GM19239 (cell line): Measurements from ENCODE around the gene GATAD2A.
A peak's percentile ranks its signal among the peaks of the same experiment; 100 is the strongest.

Experiments
- DNase-seq: peaks from one replicate; pipeline ENCODE4 v3.0.0; 2011; ENCODE audit warnings: low spot score; ENCODE audit not compliant: insufficient read length
- FAIRE-seq: peaks from 2 replicates; lab custom pipeline; 2011; peaks lifted over from hg19 to GRCh38; lab: Jason Lieb, UNC

Gene GATAD2A

GRCh38 chr19:19420570-19421298, 15.3 kb downstream of the GATAD2A start:
- DNase-seq (no peak), FAIRE-seq (peak; percentile 4)

DNA sequence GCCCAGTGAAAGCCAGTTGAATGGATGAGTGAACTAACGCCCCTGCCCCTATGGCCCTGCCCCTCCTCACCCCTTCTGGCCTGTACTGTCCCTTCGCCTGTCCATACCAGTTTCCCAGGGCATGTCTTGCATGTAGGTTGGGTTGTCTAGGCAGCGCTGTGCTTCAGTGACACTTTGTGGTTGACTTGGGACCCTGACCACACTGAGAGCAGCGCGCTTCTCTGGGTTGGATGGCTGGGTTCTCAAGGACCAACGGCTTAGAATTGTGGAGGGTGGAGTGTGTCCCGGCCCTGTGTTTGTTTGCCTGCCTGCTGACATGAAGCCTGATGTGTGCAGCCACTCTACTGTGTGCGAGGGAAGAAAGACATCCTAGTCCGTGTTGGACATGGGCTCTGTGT, 15.8 kb downstream of the GATAD2A start:
- FAIRE-seq (no peak), DNase-seq (no peak)

GRCh38 chr19:19422156-19422555, 16.7 kb downstream of the GATAD2A start:
- DNase-seq (no peak), FAIRE-seq (no peak)

- FAIRE-seq (no peak), DNase-seq (no peak)
These were observed 17.8 kb downstream of the GATAD2A start for GRCh38 chr19:19423322-19423721.

- FAIRE-seq (no peak), DNase-seq (no peak)
These were observed 19.8 kb downstream of the GATAD2A start for GRCh38 chr19:19425170-19425875.

DNA sequence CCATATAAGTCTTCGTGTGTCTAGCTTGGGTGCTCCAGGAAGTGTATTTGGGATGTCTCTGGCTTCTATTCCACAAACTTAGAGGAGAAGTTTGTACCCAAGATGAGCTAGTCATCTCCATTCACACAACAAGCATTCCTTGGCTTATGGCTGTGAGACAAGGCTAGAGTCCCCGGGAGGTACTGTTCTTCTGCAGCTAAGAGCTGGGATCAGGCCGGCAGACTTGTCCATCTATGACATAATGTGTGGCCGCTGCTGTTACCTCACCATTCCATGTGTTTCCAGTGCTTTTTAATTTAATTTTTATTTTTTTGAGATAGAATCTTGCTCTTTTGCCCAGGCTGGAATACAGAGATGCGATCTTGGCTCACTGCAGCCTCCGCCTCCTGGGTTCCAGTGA, 20.7 kb downstream of the GATAD2A start:
- no peak for FAIRE-seq
- DNase-seq: no peak

- FAIRE-seq: no peak
- DNase-seq: no peak
These were observed 21.3 kb downstream of the GATAD2A start for GRCh38 chr19:19426799-19427198.

GRCh38 chr19:19427302-19427701, 21.8 kb downstream of the GATAD2A start:
- FAIRE-seq: no peak
- no peak for DNase-seq

DNA sequence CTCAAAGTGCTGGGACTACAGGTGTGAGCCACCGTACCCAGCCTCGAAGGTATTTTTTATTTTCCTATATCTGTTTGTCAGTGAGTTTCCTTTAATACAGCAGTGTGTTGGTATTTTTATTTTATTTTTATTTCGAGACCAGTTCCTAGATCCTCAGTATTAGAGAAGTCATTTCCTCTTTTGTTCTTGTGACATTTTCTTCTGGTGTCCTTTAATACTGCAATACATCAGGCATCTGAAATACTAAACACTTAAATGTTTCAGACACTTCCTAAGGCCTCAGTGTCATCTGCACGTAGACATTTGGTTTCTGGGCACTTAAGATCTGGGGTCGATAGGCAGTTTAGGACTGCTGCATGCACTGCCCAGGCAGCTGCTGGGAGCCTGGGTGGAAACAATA, 22.5 kb downstream of the GATAD2A start:
- DNase-seq (no peak), FAIRE-seq (no peak)

DNA sequence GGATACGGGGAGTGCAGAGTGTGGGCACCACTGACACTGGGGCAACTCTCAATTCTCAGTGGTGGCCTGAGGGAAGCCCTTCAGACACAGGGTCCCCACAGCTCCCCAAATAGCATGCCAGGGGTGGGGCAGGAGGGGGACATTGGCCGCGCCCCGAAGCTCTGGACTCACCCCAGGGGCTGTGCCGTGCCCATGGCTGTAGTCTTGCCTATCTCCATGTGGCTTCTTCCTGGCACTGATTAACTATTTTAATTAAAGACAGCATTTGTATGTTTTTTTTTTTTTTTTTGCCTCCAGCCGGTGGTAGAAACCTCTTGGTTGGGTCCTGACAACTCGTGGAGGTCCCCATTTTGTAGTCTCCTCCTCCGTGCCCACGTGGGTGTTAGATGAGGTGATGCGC, 23.3 kb downstream of the GATAD2A start:
- FAIRE-seq (no peak), DNase-seq (no peak)

GRCh38 chr19:19429361-19429760, 23.9 kb downstream of the GATAD2A start:
- FAIRE-seq (no peak), DNase-seq (no peak)

DNA sequence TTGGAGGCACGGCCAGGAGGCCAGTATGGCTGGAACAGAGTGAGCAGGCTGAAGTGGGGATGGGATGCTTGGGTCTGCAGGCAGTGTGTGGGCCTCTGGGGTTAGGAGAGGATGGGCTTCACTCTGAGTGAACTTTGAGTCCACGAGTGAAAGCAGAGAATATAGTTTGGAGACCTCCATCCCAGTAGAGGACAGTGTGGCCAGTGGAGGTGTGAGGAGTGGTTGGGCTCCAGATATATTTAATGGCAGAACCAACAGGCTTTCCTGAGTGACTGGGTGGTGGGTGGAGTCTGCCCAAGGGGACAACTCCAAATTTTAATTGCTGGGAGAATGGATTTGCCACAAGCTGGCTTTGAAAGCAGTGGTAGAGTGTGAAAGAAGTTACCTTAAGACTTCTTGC, 27.3 kb downstream of the GATAD2A start:
- no peak for FAIRE-seq
- DNase-seq: no peak

DNA sequence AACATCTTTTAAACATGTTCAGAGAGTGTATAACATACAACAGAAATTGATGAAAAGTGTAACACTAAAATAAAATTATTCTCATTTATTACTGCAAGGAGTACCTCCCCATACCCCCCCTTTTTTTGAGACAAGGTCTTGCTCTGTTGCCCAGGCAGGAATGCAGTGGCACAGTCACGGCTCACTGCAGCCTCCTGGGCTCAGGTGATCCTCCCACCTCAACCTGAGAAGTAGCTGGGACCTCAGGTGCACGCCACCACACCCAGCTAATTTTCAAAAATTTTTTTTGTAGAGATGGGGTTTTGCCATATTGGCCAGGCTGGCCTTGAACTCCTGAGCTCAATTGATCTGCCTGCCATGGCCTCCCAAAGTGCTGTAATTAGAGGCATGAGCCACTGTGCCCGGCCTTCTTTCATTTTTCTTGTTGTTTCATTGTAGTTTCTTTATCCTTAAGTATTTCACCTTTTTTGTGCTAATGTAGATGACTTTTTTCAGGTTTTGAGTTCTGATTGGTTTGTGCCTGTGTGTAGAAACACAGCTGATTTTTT, 28.3 kb downstream of the GATAD2A start:
- DNase-seq: no peak
- FAIRE-seq: no peak

DNA sequence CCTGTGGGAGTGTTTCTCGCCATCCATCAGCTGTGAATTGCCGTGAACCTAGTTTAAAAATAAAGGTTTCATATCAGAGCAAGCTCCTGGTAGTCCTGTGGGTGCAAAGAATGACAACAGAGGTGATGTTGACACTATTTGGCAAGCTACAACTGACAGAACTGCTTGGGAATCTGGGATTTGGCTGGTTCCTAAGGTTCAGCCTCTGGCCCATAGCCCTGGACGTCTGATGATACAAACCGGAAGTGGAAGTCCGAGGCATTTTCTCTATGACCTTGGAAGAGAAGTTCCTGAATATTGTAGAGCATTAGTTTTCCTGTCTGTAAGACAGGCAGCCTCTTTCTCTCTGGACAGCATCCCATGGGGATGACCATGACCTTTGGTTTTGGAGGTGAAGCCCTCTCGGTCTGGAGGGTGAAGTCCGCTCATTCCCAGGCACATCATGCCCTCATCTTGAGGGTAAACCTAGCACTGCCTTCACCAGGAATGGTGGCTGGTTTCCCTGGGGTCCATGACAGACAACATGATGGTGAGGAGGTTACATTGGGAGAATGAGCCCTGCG, 29.1 kb downstream of the GATAD2A start:
- DNase-seq (no peak), FAIRE-seq (no peak)

GRCh38 chr19:19436137-19436691, 30.7 kb downstream of the GATAD2A start:
- no peak for DNase-seq
- no peak for FAIRE-seq

DNA sequence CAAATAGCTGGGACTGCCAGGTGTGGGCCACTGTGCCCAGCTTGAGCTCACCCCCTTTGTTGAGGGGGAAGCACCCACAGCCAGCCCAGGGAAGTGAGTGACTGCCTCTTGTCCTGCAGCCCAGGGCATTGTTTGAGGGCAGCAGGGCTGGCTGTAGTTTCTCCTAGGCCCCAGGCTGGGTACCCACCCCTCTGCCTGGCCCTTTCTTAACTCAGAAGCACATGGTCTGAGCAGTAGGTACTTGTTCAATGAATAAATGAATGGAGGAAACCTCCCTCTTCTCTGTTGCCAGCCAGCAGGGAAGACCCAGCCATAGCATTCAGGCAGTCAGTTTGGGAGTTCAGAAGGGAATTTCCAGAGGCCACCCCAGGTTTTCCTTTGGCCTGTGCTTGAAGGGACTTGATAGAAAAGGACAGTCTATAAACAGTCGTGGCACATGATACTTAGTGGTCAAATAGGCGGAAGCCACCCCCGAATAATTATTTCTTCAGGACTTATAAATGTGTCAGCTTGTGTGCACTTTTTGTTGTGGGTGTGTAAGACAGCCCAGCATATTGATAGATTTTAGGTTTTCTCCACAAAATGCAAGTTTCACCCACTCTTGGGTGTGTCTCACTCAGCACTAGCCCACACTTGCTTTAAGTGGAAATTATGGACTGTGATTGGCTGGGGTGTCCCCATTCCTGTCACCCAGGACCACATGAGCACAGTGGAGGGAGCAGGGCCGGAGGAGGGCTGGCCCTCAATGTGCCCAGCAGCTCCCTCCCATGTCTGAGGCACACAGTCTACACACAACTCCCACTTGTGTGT, 33.1 kb downstream of the GATAD2A start:
- FAIRE-seq (no peak), DNase-seq (no peak)

GRCh38 chr19:19439176-19439482, 33.7 kb downstream of the GATAD2A start:
- FAIRE-seq (no peak), DNase-seq (no peak)

DNA sequence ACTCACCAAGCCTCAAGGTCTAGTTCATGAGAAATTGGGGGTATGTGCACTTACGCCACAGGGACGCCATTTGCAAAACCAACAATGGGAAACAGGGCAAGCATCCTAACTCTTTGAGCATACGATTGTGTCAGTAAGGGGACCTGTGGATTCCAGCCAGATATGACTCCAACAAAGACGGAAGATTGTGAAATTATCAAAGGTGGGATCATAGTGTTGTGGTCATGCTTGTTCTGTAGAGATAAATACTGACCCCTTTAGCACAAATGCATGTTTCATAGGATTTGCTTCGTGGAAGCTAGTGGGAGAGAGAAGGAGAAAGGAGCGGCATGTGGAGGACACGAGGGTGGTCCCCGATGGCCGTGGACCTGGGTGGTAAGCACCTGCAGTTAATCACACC, 37.8 kb downstream of the GATAD2A start:
- no peak for DNase-seq
- FAIRE-seq: no peak

GRCh38 chr19:19443902-19444680, 38.6 kb downstream of the GATAD2A start:
- DNase-seq (no peak), FAIRE-seq (no peak)
